ENCODE data around the gene INTS12.

The INTS12 gene

DNA sequence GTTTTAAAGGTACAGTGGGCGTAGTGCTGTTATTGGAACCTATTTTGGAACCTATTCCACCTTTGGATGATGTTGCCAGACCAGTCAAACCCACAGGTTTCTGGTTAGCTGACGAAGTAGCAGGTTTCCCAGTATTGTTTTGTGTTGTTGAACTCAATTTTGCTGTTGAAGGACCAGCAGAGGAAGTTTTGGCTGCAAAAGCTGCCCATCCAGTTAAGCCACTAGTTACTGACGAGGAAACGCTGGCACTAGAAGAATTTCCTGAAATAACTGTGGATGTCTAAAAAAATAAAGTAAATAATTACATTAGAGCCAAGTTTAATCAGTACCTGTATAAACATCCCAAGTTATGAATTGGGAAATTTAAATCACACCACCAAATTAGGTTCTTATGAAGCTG, 25.5 kb downstream of the INTS12 start:
- no peak for DNase-seq

GRCh38 chr4:105679186-105679585, 29.3 kb downstream of the INTS12 start:
- no peak for DNase-seq

- no peak for DNase-seq
These were observed 30.8 kb downstream of the INTS12 start for GRCh38 chr4:105677709-105678108.

- no peak for DNase-seq
These were observed 34.5 kb downstream of the INTS12 start for GRCh38 chr4:105674011-105674410.

- no peak for DNase-seq
These were observed 37.2 kb downstream of the INTS12 start for GRCh38 chr4:105671301-105671700.

DNA sequence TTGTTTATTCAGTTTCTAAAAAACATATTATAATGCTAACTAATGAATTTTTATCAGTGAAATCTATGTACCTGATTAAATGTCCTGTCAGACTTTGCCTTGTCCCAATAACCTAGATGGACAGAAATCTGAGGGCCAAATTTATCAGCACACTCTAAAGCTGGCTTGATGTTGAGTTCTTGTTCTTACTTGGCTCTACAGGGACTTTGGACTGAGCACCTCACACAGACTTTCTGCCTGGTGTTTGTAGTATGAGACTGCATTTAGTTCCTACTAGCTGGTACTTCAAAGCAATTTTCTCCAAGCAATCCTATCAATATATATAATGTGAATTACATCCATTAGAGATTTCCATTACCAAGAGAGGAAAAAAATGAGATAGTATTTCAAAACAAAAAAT, 37.8 kb downstream of the INTS12 start:
- no peak for DNase-seq

GRCh38 chr4:105666693-105667092, 41.8 kb downstream of the INTS12 start:
- no peak for DNase-seq

- no peak for DNase-seq
These were observed 45.4 kb downstream of the INTS12 start for GRCh38 chr4:105662935-105663675.

- no peak for DNase-seq
These were observed 47.5 kb downstream of the INTS12 start for GRCh38 chr4:105661028-105661427.

GRCh38 chr4:105659190-105659589, 49.3 kb downstream of the INTS12 start:
- no peak for DNase-seq

GRCh38 chr4:105657117-105657765, 51.2 kb downstream of the INTS12 start:
- no peak for DNase-seq

- no peak for DNase-seq
These were observed 56.1 kb downstream of the INTS12 start for GRCh38 chr4:105652286-105652888.

DNA sequence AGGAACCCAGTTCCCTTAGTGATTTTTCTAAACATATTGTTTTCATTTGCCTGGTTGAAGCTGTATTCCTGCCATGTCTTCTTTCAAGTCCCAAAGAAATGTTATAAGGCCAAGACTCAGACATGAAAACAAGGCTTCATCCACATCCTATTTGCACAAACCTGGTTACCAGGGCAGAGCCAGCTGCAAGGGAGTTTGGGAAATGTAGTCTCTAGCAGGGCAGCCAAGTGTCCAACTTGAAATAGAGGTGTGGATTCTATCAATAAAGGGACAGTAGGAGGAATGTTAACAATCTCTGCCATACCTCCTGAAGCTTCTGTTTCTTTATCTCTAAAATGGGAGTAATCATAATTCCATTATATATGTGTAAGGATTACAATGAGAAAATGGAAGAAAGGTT, 56.6 kb downstream of the INTS12 start:
- no peak for DNase-seq

GRCh38 chr4:105650190-105650589, 58.3 kb downstream of the INTS12 start:
- no peak for DNase-seq

DNA sequence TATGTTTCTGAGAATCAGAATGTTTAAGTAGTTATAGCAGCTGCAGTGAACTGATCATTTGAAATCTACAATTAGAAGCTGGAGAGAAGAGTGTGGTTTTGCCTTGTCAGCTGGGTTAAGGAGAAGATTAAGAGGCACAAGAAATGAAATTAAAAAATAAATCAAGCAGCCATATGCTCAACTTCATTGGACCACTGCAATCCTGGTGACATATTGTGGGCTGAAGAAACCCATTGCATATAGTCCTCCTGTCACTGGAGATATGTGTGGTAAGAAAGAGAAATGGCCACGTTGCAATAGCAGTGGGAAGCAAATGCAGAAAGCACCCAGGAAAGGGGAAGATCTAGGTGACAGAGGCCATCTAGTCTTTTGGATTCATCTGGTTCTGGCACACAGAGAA, 63.0 kb downstream of the INTS12 start:
- no peak for DNase-seq

DNA sequence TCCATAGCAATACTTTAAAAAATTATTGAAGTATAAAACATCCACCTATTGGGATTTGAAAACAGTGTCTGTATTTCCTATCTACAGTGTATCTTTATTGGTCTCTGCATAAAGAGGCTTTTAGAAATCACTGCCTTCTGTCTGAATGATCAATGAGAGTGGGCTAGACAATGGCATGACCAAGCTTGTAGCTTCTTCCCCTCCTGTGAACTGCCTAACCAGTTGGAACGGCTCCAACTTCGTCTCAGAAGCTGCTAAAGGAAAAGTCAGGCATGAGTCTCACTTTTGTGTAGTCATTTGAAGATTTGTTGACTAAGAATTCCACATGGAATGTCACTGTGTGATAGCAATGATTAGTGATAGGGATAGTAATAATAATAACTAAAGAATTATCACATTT, 64.2 kb downstream of the INTS12 start:
- no peak for DNase-seq

- no peak for DNase-seq
These were observed 66.6 kb downstream of the INTS12 start for GRCh38 chr4:105641845-105642244.

DNA sequence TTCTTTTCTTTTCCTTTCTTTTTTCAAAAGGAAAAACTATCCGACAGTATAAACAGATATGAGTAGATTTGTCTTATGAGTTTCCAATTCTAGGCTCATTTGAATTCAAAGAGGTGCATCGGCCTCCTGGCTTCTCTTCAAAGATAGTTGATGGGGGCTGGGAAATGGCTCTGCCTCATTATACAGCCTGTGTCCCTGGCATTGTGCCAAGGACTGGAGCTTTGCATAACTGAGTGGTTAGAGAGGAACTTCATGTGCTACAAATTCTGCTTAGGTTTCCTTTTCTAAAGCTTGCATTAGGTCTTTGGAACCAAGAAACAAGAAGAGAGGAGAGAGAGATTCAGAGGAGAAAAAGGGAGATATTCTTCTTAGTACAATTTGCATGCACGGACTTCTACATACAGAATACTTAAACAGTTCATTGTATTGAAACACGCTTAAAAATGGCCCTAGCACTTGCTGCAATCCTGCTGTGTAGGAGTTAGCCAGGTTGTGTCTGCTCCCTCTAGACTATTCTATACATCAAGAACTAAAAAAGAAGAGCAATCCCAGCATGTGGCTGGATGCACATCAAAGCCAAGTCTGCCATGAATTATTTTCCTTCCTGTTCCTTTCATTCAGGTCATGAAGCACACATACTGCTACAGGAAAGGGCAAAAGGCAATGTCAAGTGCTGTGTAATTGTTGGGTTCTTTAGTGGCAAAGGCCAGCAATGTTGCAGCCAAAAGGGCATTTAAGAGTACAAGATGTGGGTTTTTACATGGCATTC, 70.9 kb downstream of the INTS12 start:
- DNase-seq: no peak

- no peak for DNase-seq
These were observed 73.9 kb downstream of the INTS12 start for GRCh38 chr4:105634402-105635080.

GRCh38 chr4:105633241-105633640, 75.2 kb downstream of the INTS12 start:
- DNase-seq: no peak
